Mucosa of descending colon (tissue), 3 donors: ENCODE results near the gene GOSR2. TPM values are rescaled to one million over a fixed set of nuclear protein-coding genes. Genes with fewer than 3 reads are reported as not detected.
A peak's percentile ranks its signal among the peaks of the same experiment; 100 is the strongest.

Experiments
- ATAC-seq: fragments of 200-7000 bp; cut with Tn5 transposase; one replicate; pipeline ENCODE4 v1.9.1; 2020; ENCODE audit warnings: mild to moderate bottlenecking, moderate library complexity
- DNase-seq, 3 donors: peaks; one replicate each; pipeline ENCODE4 v3.0.0-alpha.2; 2020
- H3K36me3 ChIP-seq: fragments of 200-600 bp; one replicate; pipeline ENCODE4 v1.8.0; 2021; ENCODE audit warnings: low read depth, mild to moderate bottlenecking
- H3K4me1 ChIP-seq: fragments of 200-600 bp; one replicate; pipeline ENCODE4 v1.8.0; 2021; ENCODE audit warnings: low read depth, mild to moderate bottlenecking
- H3K4me3 ChIP-seq: fragments of 200-600 bp; one replicate; pipeline ENCODE4 v1.8.0; 2021; ENCODE audit warnings: mild to moderate bottlenecking
- H3K9me3 ChIP-seq: fragments of 200-600 bp; one replicate; pipeline ENCODE4 v1.8.0; 2021; ENCODE audit warnings: mild to moderate bottlenecking
- intact Hi-C, 2 donors: fragments of 100-400 bp; cut with DNase I in 1 of 2; cut with micrococcal nuclease in 1 of 2; formaldehyde crosslinking; loops; one replicate each; pipeline versions ENCODE4 v1.11.0 to v1.11.1; 2022; cut with DNase I, micrococcal nuclease
- total RNA-seq, 3 donors: library from RNA; stranded (reverse); fragmentation: NEBNext Ultra II Directional in 2 of 3; extraction: Animal tissue kit (Norgen Biotek cat#: 25700) in 2 of 3; gene quantifications; one replicate each; pipeline versions ENCODE4 v1.2.1 to v1.2.4, GENCODE V29; 2021 to 2023
- TF ChIP-seq, protein P1 (sequence below): fragments of 200-600 bp; IDR thresholded peaks from one replicate; pipeline ENCODE4 v1.8.0; 2022; ENCODE audit warnings: antibody characterized with exemption, mild to moderate bottlenecking
- donor health status: DM: no; HTN: no; CAD: no; lungs with moderate emphysema.
- donor health status: DM: no; HTN: no; CAD: no.
- donor health status: DM: no; HTN: yes; CAD: no.

The GOSR2 gene
- total RNA-seq, 3 donors from 2014 or later: 53.7 to 56.5 (median 55.0) TPM

DNA sequence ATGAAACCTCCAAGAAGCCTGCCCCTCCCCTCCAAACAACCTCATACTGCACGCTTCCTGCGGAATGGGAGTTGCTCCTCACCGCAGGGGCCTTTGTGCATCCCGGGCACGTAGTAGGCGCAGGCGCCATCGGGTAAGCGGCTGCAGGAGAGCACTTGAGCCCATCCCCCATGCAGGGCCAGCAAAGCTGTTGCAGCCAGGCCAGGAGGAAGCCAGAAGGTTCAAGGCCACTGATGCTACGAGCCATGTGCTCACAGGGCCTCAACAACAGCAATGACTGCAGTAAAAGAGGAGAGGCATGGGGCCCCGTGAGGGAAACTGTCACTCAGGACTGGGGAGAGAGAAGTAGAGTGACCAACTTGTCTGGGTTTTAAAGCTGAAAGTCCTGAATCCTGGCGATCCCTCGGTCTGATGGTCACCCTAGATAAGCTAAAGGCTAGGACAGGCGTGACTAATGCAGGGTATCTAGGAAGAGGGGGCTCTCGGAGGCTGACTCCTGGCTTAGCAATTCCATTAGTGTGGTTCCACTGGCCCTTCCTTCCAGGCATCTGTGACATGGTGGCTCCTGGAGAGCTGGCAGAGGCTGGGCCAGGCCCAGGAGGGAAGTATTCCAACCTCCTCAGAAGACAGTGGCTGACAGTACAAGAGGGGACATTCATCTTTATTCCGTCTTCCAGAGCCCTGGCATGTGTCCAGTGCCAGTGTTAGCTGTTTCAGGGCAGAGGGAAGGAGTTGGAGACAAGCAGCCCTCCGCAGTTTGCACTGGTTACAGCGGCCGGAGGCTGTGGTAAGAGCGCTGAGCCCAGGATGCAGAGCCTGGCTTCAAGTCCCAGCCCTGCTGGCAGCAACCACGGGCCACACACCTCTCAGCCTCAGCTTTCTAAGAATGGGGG lies 20.8 kb downstream of the GOSR2 start:
- no peaks in the 10 kb centered on the region for H3K4me1 ChIP-seq
- peak in 1 of 3 donors; percentile 45 for DNase-seq
- H3K36me3 ChIP-seq: no peaks in the 10 kb centered on the region
- no peaks in the 10 kb centered on the region for H3K9me3 ChIP-seq
- H3K4me3 ChIP-seq: no peak overlapping the region
- TF ChIP-seq, protein P1, sequence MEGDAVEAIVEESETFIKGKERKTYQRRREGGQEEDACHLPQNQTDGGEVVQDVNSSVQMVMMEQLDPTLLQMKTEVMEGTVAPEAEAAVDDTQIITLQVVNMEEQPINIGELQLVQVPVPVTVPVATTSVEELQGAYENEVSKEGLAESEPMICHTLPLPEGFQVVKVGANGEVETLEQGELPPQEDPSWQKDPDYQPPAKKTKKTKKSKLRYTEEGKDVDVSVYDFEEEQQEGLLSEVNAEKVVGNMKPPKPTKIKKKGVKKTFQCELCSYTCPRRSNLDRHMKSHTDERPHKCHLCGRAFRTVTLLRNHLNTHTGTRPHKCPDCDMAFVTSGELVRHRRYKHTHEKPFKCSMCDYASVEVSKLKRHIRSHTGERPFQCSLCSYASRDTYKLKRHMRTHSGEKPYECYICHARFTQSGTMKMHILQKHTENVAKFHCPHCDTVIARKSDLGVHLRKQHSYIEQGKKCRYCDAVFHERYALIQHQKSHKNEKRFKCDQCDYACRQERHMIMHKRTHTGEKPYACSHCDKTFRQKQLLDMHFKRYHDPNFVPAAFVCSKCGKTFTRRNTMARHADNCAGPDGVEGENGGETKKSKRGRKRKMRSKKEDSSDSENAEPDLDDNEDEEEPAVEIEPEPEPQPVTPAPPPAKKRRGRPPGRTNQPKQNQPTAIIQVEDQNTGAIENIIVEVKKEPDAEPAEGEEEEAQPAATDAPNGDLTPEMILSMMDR: no peak
- ATAC-seq: peak; percentile 12
- intact Hi-C loops: loop anchor here in 1 of 2 donors (5.0 kb wide), 1 partner anchor 59 kb away; no protein-coding TSS in a partner anchor

- H3K4me3 ChIP-seq: no peak overlapping the region
- TF ChIP-seq, protein P1: no peak
- H3K4me1 ChIP-seq: no peaks in the 10 kb centered on the region
- ATAC-seq (no peak), DNase-seq (no peak)
- intact Hi-C loops: loop anchor here in 1 of 2 donors (5.0 kb wide), 1 partner anchor 57 kb away; no protein-coding TSS in a partner anchor
- no peaks in the 10 kb centered on the region for H3K36me3 ChIP-seq
- no peaks in the 10 kb centered on the region for H3K9me3 ChIP-seq
Observed at GRCh38 chr17:46944931-46945330, 22.0 kb downstream of the GOSR2 start.

DNA sequence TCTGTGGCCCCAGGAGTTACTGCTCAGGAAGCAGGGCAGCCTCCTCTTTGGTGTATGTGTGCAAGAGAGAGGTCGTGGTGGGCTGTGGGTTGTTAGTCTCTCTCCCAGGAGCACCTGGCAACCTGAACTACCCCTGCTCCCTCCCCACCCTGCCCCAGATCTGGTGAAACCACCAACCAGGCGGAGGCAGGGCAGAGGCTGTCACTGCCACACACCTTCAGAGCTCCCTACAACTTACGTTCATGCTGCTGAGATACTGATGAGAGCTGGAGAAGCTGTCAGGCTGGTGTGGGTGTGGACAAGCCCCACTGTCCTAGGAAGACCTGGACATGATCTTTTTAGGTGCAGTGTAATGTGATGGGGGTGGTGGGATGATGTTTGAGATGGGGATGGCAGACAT lies 24.3 kb downstream of the GOSR2 start:
- ATAC-seq (no peak), DNase-seq (no peak)
- intact Hi-C loops: no loop called here
- no peaks in the 10 kb centered on the region for H3K36me3 ChIP-seq
- TF ChIP-seq, protein P1: no peak
- H3K4me3 ChIP-seq: no peak overlapping the region
- H3K4me1 ChIP-seq: no peaks in the 10 kb centered on the region
- no peaks in the 10 kb centered on the region for H3K9me3 ChIP-seq

DNA sequence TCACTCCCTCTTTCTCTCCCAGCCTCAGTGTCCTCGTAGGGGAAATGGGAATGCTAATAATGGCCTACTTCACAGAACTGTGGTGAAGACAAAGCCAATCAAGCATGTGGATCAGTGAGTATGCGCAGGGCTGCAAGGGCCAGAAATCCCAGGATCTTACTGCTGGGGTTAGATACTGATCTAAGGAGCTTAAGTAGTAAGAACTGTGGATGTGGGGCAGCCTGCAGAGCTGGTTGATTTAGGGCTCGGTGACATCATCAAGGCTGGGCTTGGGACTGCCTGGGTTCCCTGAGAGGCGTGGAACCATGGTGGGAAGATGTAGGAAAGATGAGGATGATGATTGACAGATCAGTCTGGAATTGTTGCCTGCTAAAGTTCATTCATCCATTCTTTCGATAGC lies 25.6 kb downstream of the GOSR2 start:
- intact Hi-C loops: no loop called here

GRCh38 chr17:46949291-46950174 lies 26.6 kb downstream of the GOSR2 start:
- no peak overlapping the region for H3K4me3 ChIP-seq
- ATAC-seq (no peak), DNase-seq (no peak)
- no peaks in the 10 kb centered on the region for H3K9me3 ChIP-seq
- intact Hi-C loops: no loop called here
- H3K4me1 ChIP-seq: no peaks in the 10 kb centered on the region
- TF ChIP-seq, protein P1: no peak
- H3K36me3 ChIP-seq: no peaks in the 10 kb centered on the region

More for the DNA sequence above, 25.6 kb downstream of the GOSR2 start:
- TF ChIP-seq, protein P1: no peak
- DNase-seq (no peak), ATAC-seq (no peak)
- Histone ChIP-seq H3K4me1 (no peaks in the 10 kb centered on the region), H3K36me3 (no peaks in the 10 kb centered on the region), H3K9me3 (no peaks in the 10 kb centered on the region), H3K4me3 (no peak overlapping the region)
